K562 (cell line): Measurements from ENCODE around the gene PNMA8A.

Source experiments
- REST ChIP-seq, 2 experiments: fragments of 450-650 bp; formaldehyde crosslinking in 1 of 2; IDR thresholded peaks; 2 replicates each; pipeline versions ENCODE4 v1.4.0 to v1.6.1; 2014 to 2020; ENCODE audit warnings: mild to moderate bottlenecking in 2 of 2, borderline replicate concordance in 1 of 2, low read depth in 1 of 2
- TAF1 ChIP-seq: IDR thresholded peaks from 2 replicates; pipeline ENCODE4 v1.6.1; 2011; ENCODE audit warnings: mild to moderate bottlenecking, low read length, moderate library complexity; ENCODE audit not compliant: insufficient read depth, control insufficient read depth, severe bottlenecking; ENCODE audit errors: extremely low read depth

- TF ChIP-seq REST (IDR thresholded peaks at IDR 0.05; ENCODE audit: borderline replicate concordance) (no peak), REST (CRISPR knock-in tag; IDR thresholded peaks at IDR 0.05; ENCODE audit: low read depth) (no peak), TAF1 (no peak)
Measured at GRCh38 chr19:46492841-46493235, 21.5 kb upstream of the PNMA8A start.
